GM12878 (cell line): Measurements from ENCODE around the gene EDN2. TPM values are rescaled to one million over a fixed set of nuclear protein-coding genes. Genes with fewer than 3 reads are reported as not detected.

Source experiments
- ATAC-seq: fragments of 200-7000 bp; cut with Tn5 transposase; 3 replicates; pipeline ENCODE4 v1.9.1; 2020; ENCODE audit warnings: mild to moderate bottlenecking, moderate library complexity
- BruUV-seq: library from RNA; stranded (reverse); fragments of 400-500 nt; replicated peaks from 2 replicates; lab custom pipeline; 2021; lab: Mats Ljungman, UMichigan
- CTCF ChIA-PET: fragments of 300-600 bp; sonication (Branson Sonifier 250); formaldehyde crosslinking; extraction: SDS; loops from one replicate; lab custom pipeline; 2021; ENCODE audit warnings: inconsistent platforms; lab: Yijun Ruan, JAX
- POLR2A ChIA-PET: fragments of 350-600 bp; formaldehyde crosslinking; extraction: SDS; loops from one replicate; lab custom pipeline; 2021; ENCODE audit warnings: inconsistent platforms; lab: Charles Lee
- RAD21 ChIA-PET: fragments of 300-600 bp; sonication (Branson Sonifier 250); formaldehyde crosslinking; loops from one replicate; lab custom pipeline; 2023; ENCODE audit warnings: antibody characterized with exemption; ENCODE audit not compliant: unreplicated experiment; lab: Charles Lee
- SMC1A ChIA-PET: fragments of 300-600 bp; sonication (Branson Sonifier 250); formaldehyde crosslinking; loops from one replicate; lab custom pipeline; 2023; ENCODE audit not compliant: unreplicated experiment, uncharacterized antibody; lab: Charles Lee
- DNase-seq: peaks from one replicate; pipeline ENCODE4 v3.0.0-alpha.2; 2011; ENCODE audit warnings: low read depth, low spot score
- FAIRE-seq: peaks from 3 replicates; lab custom pipeline; 2011; peaks lifted over from hg19 to GRCh38; lab: Jason Lieb, UNC
- H2AFZ ChIP-seq: 2 replicates; pipeline ENCODE4 v1.6.0; 2011; ENCODE audit warnings: low read depth, low read length, control low read depth; ENCODE audit not compliant: control insufficient read depth
- H3K27ac ChIP-seq: 2 replicates; pipeline ENCODE4 v1.5.1; 2011; ENCODE audit warnings: control low read depth; ENCODE audit not compliant: control insufficient read depth, insufficient read depth
- H3K27me3 ChIP-seq, 2 experiments: replicated peaks in 1 of 2; 2 replicates each; pipeline versions ENCODE4 v1.6.0 to v1.6.1; 2011; ENCODE audit warnings: low read length in 1 of 2; ENCODE audit not compliant: control insufficient read depth in 2 of 2, insufficient read depth in 2 of 2
- H3K36me3 ChIP-seq, 2 experiments: 2 replicates each; pipeline ENCODE4 v1.5.1; 2011; ENCODE audit warnings: low read length in 1 of 2; ENCODE audit not compliant: control insufficient read depth in 2 of 2, insufficient read depth in 2 of 2
- H3K4me1 ChIP-seq: 2 replicates; pipeline ENCODE4 v1.6.1; 2011; ENCODE audit warnings: mild to moderate bottlenecking, low read length, moderate library complexity, mixed read lengths; ENCODE audit not compliant: control insufficient read depth, insufficient read depth
- H3K4me2 ChIP-seq: 2 replicates; pipeline ENCODE4 v1.6.0; 2011; ENCODE audit warnings: control low read depth; ENCODE audit not compliant: control insufficient read depth, insufficient read depth
- H3K4me3 ChIP-seq: fragments of 200-600 bp; sonication (generic); 2 replicates; pipeline ENCODE4 v1.5.1; 2016
- H3K79me2 ChIP-seq: 2 replicates; pipeline ENCODE4 v1.6.0; 2011; ENCODE audit warnings: low read length; ENCODE audit not compliant: control insufficient read depth, insufficient read depth
- H3K9ac ChIP-seq: 2 replicates; pipeline ENCODE4 v1.8.0; 2011; ENCODE audit warnings: low read length, control low read depth, mixed read lengths; ENCODE audit not compliant: control insufficient read depth, insufficient read depth
- H3K9me3 ChIP-seq: replicated peaks from 3 replicates; pipeline ENCODE4 v1.5.1; 2011; ENCODE audit warnings: mild to moderate bottlenecking, low read length; ENCODE audit not compliant: control insufficient read depth, insufficient read depth
- H4K20me1 ChIP-seq: 2 replicates; pipeline ENCODE4 v1.6.0; 2011; ENCODE audit not compliant: control insufficient read depth, insufficient read depth
- POLR2A ChIP-seq: IDR thresholded peaks from 2 replicates; pipeline ENCODE4 v1.6.1; 2011; ENCODE audit warnings: low read depth, mild to moderate bottlenecking, low read length
- WGBS: methylation state at CpG from one replicate; pipeline ENCODE4 v1.1.6; 2016; ENCODE audit warnings: low lambda C conversion rate; ENCODE audit not compliant: insufficient replicate concordance, insufficient coverage; ENCODE audit errors: missing lambda C conversion rate; 5-methylcytosine and 5-hydroxymethylcytosine counted together
- in situ Hi-C: fragments of 300-500 bp; cut with MboI; formaldehyde crosslinking; loops from 9 replicates; pipeline ENCODE4 v1.14.3; 2018; ENCODE audit warnings: mixed read lengths
- intact Hi-C: fragments of 100-400 bp; cut with micrococcal nuclease; formaldehyde crosslinking; loops from one replicate; pipeline ENCODE4 v1.14.2; 2022; ENCODE audit not compliant: unreplicated experiment
- polyA plus RNA-seq, 11 experiments: library from polyadenylated mRNA; depleted of rRNA in 4 of 11; unstranded in 6 of 11; stranded (reverse) in 5 of 11; fragments of >200 nt; fragmentation: Nextera tagmentation in 4 of 11; fragmentation: Illumina TruSeq in 1 of 11; extraction: Ambion mirVana in 4 of 11; extraction: Trizol in 1 of 11; gene quantifications; 1 replicate in 1 of 11; 2 replicates in 10 of 11; pipeline versions ENCODE4 v1.2.1 to v1.2.3, GENCODE V29; 2011 to 2016; ENCODE audit warnings: inconsistent platforms in 2 of 11, missing spikeins in 2 of 11, low read depth in 1 of 11
- total RNA-seq, 4 experiments: library from RNA; depleted of rRNA in 3 of 4; stranded (reverse); fragments of >200 nt in 3 of 4; fragmentation: Illumina TruSeq in 1 of 4; extraction: Trizol in 1 of 4; gene quantifications; 2 replicates each; pipeline versions ENCODE4 v1.2.1 to v1.2.3, GENCODE V29; 2013 to 2021
- TF ChIP-seq, protein P1 (sequence below): IDR thresholded peaks from 2 replicates; pipeline ENCODE4 v1.6.1; 2011; ENCODE audit warnings: borderline replicate concordance, low read depth, mild to moderate bottlenecking, moderate library complexity, low read length; ENCODE audit not compliant: insufficient read depth, poor library complexity, severe bottlenecking

EDN2 gene
- total and polyA plus RNA-seq, 10 of the 15 experiments (the other 5 are each of a cell fraction or from before 2014, with no cell fraction given), result 0.11 to 1.5 (median 0.43) TPM; not detected in 1

DNA sequence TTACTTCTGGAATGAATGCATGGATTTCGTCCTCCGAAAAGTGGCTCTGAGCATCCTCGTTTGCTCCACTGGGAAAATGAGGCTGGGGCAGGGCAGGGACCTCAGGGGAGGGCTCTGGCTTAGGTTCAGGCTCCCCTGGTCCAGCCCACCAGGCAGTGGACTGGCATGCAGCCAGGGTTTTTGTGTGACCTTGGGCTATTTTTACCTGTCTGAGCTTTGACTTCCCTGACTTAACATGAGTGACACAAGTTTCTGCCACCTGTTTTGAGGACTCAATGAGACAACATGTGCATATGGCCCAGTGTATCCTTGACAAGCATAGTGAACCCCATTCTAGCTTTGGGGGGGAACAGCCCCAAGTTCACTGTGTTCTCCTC is 32.6 kb upstream of the EDN2 start:
- H4K20me1 ChIP-seq, result no peaks in the 10 kb centered on the region
- no peak overlapping the region for H2AFZ ChIP-seq
- ATAC-seq (no peak), FAIRE-seq (no peak)
- H3K27ac ChIP-seq, result no peak overlapping the region
- no peak overlapping the region for H3K9ac ChIP-seq
- no peaks in the 10 kb centered on the region; a peak in 2 of 4 replicates for H3K36me3 ChIP-seq
- H3K4me3 ChIP-seq, result no peak overlapping the region
- TF ChIP-seq, protein P1, sequence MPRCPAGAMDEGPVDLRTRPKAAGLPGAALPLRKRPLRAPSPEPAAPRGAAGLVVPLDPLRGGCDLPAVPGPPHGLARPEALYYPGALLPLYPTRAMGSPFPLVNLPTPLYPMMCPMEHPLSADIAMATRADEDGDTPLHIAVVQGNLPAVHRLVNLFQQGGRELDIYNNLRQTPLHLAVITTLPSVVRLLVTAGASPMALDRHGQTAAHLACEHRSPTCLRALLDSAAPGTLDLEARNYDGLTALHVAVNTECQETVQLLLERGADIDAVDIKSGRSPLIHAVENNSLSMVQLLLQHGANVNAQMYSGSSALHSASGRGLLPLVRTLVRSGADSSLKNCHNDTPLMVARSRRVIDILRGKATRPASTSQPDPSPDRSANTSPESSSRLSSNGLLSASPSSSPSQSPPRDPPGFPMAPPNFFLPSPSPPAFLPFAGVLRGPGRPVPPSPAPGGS, result peak; percentile 51
- no peak for TF ChIP-seq POLR2A
- TF ChIP-seq, all 136 proteins: peak for 1
- ChIA-PET SMC1A (interaction anchor here (1.1 to 1.8 kb wide), 3 partner anchors 27 to 351 kb away, joined by 3 to 7 read pairs (median 4); no protein-coding TSS in a partner anchor), POLR2A (no interaction called here), CTCF (interaction anchor here (0.6 to 7.0 kb wide), 18 partner anchors 9 to 657 kb away, joined by 3 to 59 read pairs (median 5); no protein-coding TSS in a partner anchor), RAD21 (interaction anchor here (1.1 to 2.2 kb wide), 4 partner anchors 40 to 375 kb away, joined by 3 to 7 read pairs (median 4); no protein-coding TSS in a partner anchor)
- WGBS, result 44% methylated on average over 3 of the region's 3 CpGs
- no TSS peak for BruUV-seq
- intact Hi-C loops, result loop anchor here (2.0 to 5.0 kb wide), 2 partner anchors 140 to 350 kb away; no protein-coding TSS in a partner anchor
- Histone ChIP-seq H3K27me3 (no peaks in the 10 kb centered on the region), H3K4me1 (peaks cover 6% of the 10 kb centered on the region; the same call in 1 of the 2 replicates), H3K79me2 (no peaks in the 10 kb centered on the region), H3K4me2 (no peak overlapping the region), H3K9me3 (no peaks in the 10 kb centered on the region)
- DNase-seq, result no peak
- in situ Hi-C loops, result no loop called here
